ENCODE results near the gene AAMDC. TPM values are rescaled to one million over a fixed set of nuclear protein-coding genes. Genes with fewer than 3 reads are reported as not detected.
"Not testable (repeated sequence)": the region's sequence is repeated elsewhere in the genome, so short reads cannot be mapped to it uniquely, and the experiment has no call there.

Gene AAMDC
- total and polyA plus RNA-seq, 2 donors: 22.2 to 38.1 TPM

DNA sequence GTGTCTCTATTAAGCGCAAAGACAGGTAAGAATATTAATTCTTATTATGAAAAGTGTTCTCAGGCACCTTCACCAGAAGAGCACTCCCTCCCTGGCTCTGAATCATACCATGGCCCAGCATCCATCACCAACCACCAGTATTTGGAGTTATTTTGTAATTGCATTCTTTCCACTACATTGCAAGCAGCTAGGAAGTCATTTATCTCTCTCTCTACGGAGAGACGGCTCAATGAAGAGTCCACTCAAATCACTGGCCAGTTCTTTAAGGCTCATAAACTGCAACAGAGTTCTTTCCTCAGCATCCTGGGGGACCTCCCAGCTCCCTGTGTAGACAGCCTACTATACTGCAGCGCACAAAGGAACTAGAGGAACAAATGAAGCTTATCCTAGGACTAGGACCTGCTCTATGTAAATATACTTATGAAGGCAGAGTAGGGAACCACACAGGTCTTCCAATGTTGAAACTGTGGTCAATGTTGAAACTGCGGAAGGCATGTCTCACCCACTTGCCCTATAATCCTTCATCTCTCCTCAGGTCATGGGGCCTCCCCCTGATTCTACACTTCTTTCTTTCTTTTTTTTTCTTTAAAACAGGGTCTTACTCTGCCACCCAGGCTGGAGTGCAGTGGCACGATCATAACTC lies 63.4 kb downstream of the AAMDC start:
- no peak overlapping the region for H3K27ac ChIP-seq (ENCODE audit: low read depth in 1 of 2, low read length in 1 of 2)
- H3K9me3 ChIP-seq (ENCODE audit: control insufficient read depth in 2 of 2, insufficient read depth in 1 of 2, low read length in 1 of 2): no peaks in the 10 kb centered on the region
- H3K27me3 ChIP-seq (ENCODE audit: control insufficient read depth in 2 of 2, insufficient read depth in 1 of 2, low read length in 1 of 2): no peaks in the 10 kb centered on the region
- H3K36me3 ChIP-seq (ENCODE audit: control insufficient read depth in 2 of 2, insufficient read depth in 2 of 2, low read length in 1 of 2): peaks cover 49 to 52% of the 10 kb centered on the region in 2 donors
- H3K4me1 ChIP-seq (ENCODE audit: control insufficient read depth in 2 of 2, insufficient read depth in 2 of 2, low read length in 2 of 2): no peaks in the 10 kb centered on the region
- no peak overlapping the region for H3K4me3 ChIP-seq (ENCODE audit: low read length in 2 of 2)
- DNase-seq (ENCODE audit: low read depth in 6 of 9, low spot score in 9 of 9): no peak
- 90% methylated on average over 6 of the region's 6 CpGs for WGBS

- peaks cover 48 to 50% of the 10 kb centered on the region in 2 donors for H3K36me3 ChIP-seq (ENCODE audit: control insufficient read depth in 2 of 2, insufficient read depth in 2 of 2, low read length in 1 of 2)
These were observed 63.9 kb downstream of the AAMDC start for GRCh38 chr11:77884829-77885190.

GRCh38 chr11:77886401-77886800 lies 65.5 kb downstream of the AAMDC start:
- peak in 1 of 9 donors; percentile 51 for DNase-seq (ENCODE audit: low read depth in 6 of 9, low spot score in 9 of 9)
- Histone ChIP-seq H3K4me3 (ENCODE audit: low read length in 2 of 2) (no peak overlapping the region), H3K27me3 (ENCODE audit: control insufficient read depth in 2 of 2, insufficient read depth in 1 of 2, low read length in 1 of 2) (no peaks in the 10 kb centered on the region), H3K9me3 (ENCODE audit: control insufficient read depth in 2 of 2, insufficient read depth in 1 of 2, low read length in 1 of 2) (no peaks in the 10 kb centered on the region), H3K4me1 (ENCODE audit: control insufficient read depth in 2 of 2, insufficient read depth in 2 of 2, low read length in 2 of 2) (no peaks in the 10 kb centered on the region), H3K36me3 (ENCODE audit: control insufficient read depth in 2 of 2, insufficient read depth in 2 of 2, low read length in 1 of 2) (peaks cover 36 to 40% of the 10 kb centered on the region in 2 donors), H3K27ac (ENCODE audit: low read depth in 1 of 2, low read length in 1 of 2) (no peak overlapping the region)
- 89% methylated on average over 18 of the region's 18 CpGs for WGBS

More at GRCh38 chr11:77884829-77885190, 63.9 kb downstream of the AAMDC start:
- WGBS: 99% methylated on average over 6 of the region's 6 CpGs
- no peak for DNase-seq (ENCODE audit: low read depth in 6 of 9, low spot score in 9 of 9)
- H3K4me3 ChIP-seq (ENCODE audit: low read length in 2 of 2): no peak overlapping the region
- no peak overlapping the region for H3K27ac ChIP-seq (ENCODE audit: low read depth in 1 of 2, low read length in 1 of 2)
- H3K4me1 ChIP-seq (ENCODE audit: control insufficient read depth in 2 of 2, insufficient read depth in 2 of 2, low read length in 2 of 2): no peaks in the 10 kb centered on the region
- H3K27me3 ChIP-seq (ENCODE audit: control insufficient read depth in 2 of 2, insufficient read depth in 1 of 2, low read length in 1 of 2): no peaks in the 10 kb centered on the region
- H3K9me3 ChIP-seq (ENCODE audit: control insufficient read depth in 2 of 2, insufficient read depth in 1 of 2, low read length in 1 of 2): no peaks in the 10 kb centered on the region

DNA sequence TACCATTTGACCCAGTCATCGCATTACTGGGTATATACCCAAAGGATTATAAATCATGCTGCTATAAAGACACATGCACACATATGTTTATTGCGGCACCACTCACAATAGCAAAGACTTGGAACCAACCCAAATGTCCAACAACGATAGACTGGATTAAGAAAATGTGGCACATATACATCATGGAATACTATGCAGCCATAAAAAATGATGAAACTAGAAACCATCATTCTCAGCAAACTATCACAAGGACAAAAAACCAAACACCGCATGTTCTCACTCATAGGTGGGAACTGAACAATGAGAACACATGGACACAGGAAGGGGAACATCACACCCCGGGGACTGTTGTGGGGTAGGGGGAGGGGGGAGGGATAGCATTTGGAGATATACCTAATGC lies 68.1 kb downstream of the AAMDC start:
- not testable (repeated sequence) for H3K4me3 ChIP-seq (ENCODE audit: low read length in 2 of 2); H3K9me3 ChIP-seq (ENCODE audit: control insufficient read depth in 2 of 2, insufficient read depth in 1 of 2, low read length in 1 of 2); DNase-seq (ENCODE audit: low read depth in 6 of 9, low spot score in 9 of 9); H3K4me1 ChIP-seq (ENCODE audit: control insufficient read depth in 2 of 2, insufficient read depth in 2 of 2, low read length in 2 of 2); H3K27me3 ChIP-seq (ENCODE audit: control insufficient read depth in 2 of 2, insufficient read depth in 1 of 2, low read length in 1 of 2); H3K27ac ChIP-seq (ENCODE audit: low read depth in 1 of 2, low read length in 1 of 2)
- peaks cover 20 to 30% of the 10 kb centered on the region in 2 donors for H3K36me3 ChIP-seq (ENCODE audit: control insufficient read depth in 2 of 2, insufficient read depth in 2 of 2, low read length in 1 of 2)
- WGBS: 95% methylated on average over 5 of the region's 5 CpGs

GRCh38 chr11:77890100-77890614 lies 69.2 kb downstream of the AAMDC start:
- not testable (repeated sequence) for DNase-seq (ENCODE audit: low read depth in 6 of 9, low spot score in 9 of 9); H3K4me1 ChIP-seq (ENCODE audit: control insufficient read depth in 2 of 2, insufficient read depth in 2 of 2, low read length in 2 of 2); H3K27me3 ChIP-seq (ENCODE audit: control insufficient read depth in 2 of 2, insufficient read depth in 1 of 2, low read length in 1 of 2); H3K9me3 ChIP-seq (ENCODE audit: control insufficient read depth in 2 of 2, insufficient read depth in 1 of 2, low read length in 1 of 2); H3K27ac ChIP-seq (ENCODE audit: low read depth in 1 of 2, low read length in 1 of 2); H3K4me3 ChIP-seq (ENCODE audit: low read length in 2 of 2)
- H3K36me3 ChIP-seq (ENCODE audit: control insufficient read depth in 2 of 2, insufficient read depth in 2 of 2, low read length in 1 of 2): peaks cover 19 to 23% of the 10 kb centered on the region in 2 donors

GRCh38 chr11:77890619-77891056 lies 69.7 kb downstream of the AAMDC start:
- DNase-seq (ENCODE audit: low read depth in 6 of 9, low spot score in 9 of 9); H3K9me3 ChIP-seq (ENCODE audit: control insufficient read depth in 2 of 2, insufficient read depth in 1 of 2, low read length in 1 of 2); H3K27me3 ChIP-seq (ENCODE audit: control insufficient read depth in 2 of 2, insufficient read depth in 1 of 2, low read length in 1 of 2); H3K4me1 ChIP-seq (ENCODE audit: control insufficient read depth in 2 of 2, insufficient read depth in 2 of 2, low read length in 2 of 2); H3K4me3 ChIP-seq (ENCODE audit: low read length in 2 of 2); H3K27ac ChIP-seq (ENCODE audit: low read depth in 1 of 2, low read length in 1 of 2): not testable (repeated sequence)
- peaks cover 19 to 23% of the 10 kb centered on the region in 2 donors for H3K36me3 ChIP-seq (ENCODE audit: control insufficient read depth in 2 of 2, insufficient read depth in 2 of 2, low read length in 1 of 2)
- WGBS: 88% methylated on average over 4 of the region's 4 CpGs

DNA sequence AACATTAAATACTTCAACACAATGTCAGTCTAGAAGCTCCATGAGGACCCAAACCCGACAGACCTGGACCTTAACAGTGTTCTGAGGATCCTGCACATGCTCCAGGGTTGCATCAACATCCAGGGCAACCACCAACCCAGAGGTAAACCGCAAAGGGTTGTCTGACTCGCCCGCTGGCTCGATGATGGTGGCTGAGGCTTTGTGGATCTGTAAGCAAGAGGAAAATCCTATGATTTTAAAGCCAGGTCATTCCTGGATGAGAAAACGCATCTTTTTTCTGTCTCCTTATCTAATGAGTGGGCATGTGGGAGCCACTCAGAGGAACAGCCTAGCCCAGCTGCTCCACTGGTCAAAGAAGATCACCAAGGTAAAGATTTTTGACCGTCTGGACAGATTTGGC lies 70.3 kb downstream of the AAMDC start:
- H3K9me3 ChIP-seq (ENCODE audit: control insufficient read depth in 2 of 2, insufficient read depth in 1 of 2, low read length in 1 of 2); H3K27ac ChIP-seq (ENCODE audit: low read depth in 1 of 2, low read length in 1 of 2); H3K27me3 ChIP-seq (ENCODE audit: control insufficient read depth in 2 of 2, insufficient read depth in 1 of 2, low read length in 1 of 2); H3K4me1 ChIP-seq (ENCODE audit: control insufficient read depth in 2 of 2, insufficient read depth in 2 of 2, low read length in 2 of 2); H3K4me3 ChIP-seq (ENCODE audit: low read length in 2 of 2); DNase-seq (ENCODE audit: low read depth in 6 of 9, low spot score in 9 of 9): not testable (repeated sequence)
- H3K36me3 ChIP-seq (ENCODE audit: control insufficient read depth in 2 of 2, insufficient read depth in 2 of 2, low read length in 1 of 2): peaks cover 13 to 17% of the 10 kb centered on the region in 2 donors
- 97% methylated on average over 7 of the region's 7 CpGs for WGBS

DNA sequence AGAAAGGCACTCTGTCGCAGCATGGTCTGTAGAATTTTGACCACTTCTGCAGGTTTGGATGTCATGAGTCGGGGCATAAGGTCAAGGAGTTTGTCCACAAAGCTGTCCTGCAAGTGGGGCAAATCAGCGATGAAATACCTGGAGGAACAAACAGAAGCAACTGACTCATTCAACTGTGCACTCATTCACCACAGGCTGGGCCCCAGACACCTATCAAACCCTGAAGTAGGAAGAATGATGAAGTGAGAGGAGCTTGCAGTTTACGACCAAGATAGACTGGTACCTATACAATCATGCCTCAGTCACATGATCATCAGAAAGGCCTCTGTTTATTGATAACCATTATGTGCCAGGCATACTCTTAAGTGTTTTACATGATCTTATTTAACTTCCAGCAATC lies 70.8 kb downstream of the AAMDC start:
- not testable (repeated sequence) for H3K4me3 ChIP-seq (ENCODE audit: low read length in 2 of 2); H3K9me3 ChIP-seq (ENCODE audit: control insufficient read depth in 2 of 2, insufficient read depth in 1 of 2, low read length in 1 of 2); H3K27ac ChIP-seq (ENCODE audit: low read depth in 1 of 2, low read length in 1 of 2); H3K4me1 ChIP-seq (ENCODE audit: control insufficient read depth in 2 of 2, insufficient read depth in 2 of 2, low read length in 2 of 2); H3K27me3 ChIP-seq (ENCODE audit: control insufficient read depth in 2 of 2, insufficient read depth in 1 of 2, low read length in 1 of 2); DNase-seq (ENCODE audit: low read depth in 6 of 9, low spot score in 9 of 9)
- WGBS: over 99% methylated on average over 4 of the region's 4 CpGs
- peaks cover 11 to 16% of the 10 kb centered on the region in 2 donors for H3K36me3 ChIP-seq (ENCODE audit: control insufficient read depth in 2 of 2, insufficient read depth in 2 of 2, low read length in 1 of 2)

DNA sequence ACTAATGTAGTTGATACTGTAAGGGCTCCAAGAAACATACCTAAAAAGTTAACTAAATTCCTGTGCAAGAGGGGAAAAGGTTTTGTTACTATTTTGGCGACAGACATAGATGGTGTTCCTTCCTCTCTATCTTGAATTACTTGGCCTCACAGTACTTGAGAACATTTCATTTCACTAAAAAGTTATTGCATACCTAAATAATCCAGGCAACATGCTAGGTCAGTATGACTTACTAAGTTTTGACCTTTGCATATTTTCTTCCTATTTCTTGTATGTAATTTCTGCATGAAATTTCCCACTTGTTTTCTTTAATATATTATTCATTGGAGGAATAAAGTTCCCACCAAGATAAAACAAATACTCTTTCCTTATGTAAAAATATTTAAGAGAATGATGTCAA lies 74.0 kb downstream of the AAMDC start:
- H3K4me3 ChIP-seq (ENCODE audit: low read length in 2 of 2); H3K9me3 ChIP-seq (ENCODE audit: control insufficient read depth in 2 of 2, insufficient read depth in 1 of 2, low read length in 1 of 2); H3K27ac ChIP-seq (ENCODE audit: low read depth in 1 of 2, low read length in 1 of 2); DNase-seq (ENCODE audit: low read depth in 6 of 9, low spot score in 9 of 9); H3K27me3 ChIP-seq (ENCODE audit: control insufficient read depth in 2 of 2, insufficient read depth in 1 of 2, low read length in 1 of 2); H3K4me1 ChIP-seq (ENCODE audit: control insufficient read depth in 2 of 2, insufficient read depth in 2 of 2, low read length in 2 of 2): not testable (repeated sequence)
- peaks cover 11 to 12% of the 10 kb centered on the region in 2 donors for H3K36me3 ChIP-seq (ENCODE audit: control insufficient read depth in 2 of 2, insufficient read depth in 2 of 2, low read length in 1 of 2)
- 91% methylated on average over 1 of the region's 1 CpG for WGBS

All from thymus (tissue), 11 donors.